Stimulated activated CD4-positive, alpha-beta T cell treated with anti-CD3 and anti-CD28 coated beads, Interleukin-1b, Interleukin-23, amount 100 ng/mL, for 1 hour (primary cell): Measurements from ENCODE around the gene CYP4F22.
"Not testable (repeated sequence)": the region's sequence is repeated elsewhere in the genome, so short reads cannot be mapped to it uniquely, and the experiment has no call there.

Source experiments
- DNase-seq, 2 donors: peaks; one replicate each; pipeline ENCODE4 v3.0.0-alpha.2; 2020; ENCODE audit warnings: low read depth in 2 of 2

The CYP4F22 gene

GRCh38 chr19:15570420-15570819, 62.1 kb downstream of the CYP4F22 start:
- no peak for DNase-seq

DNA sequence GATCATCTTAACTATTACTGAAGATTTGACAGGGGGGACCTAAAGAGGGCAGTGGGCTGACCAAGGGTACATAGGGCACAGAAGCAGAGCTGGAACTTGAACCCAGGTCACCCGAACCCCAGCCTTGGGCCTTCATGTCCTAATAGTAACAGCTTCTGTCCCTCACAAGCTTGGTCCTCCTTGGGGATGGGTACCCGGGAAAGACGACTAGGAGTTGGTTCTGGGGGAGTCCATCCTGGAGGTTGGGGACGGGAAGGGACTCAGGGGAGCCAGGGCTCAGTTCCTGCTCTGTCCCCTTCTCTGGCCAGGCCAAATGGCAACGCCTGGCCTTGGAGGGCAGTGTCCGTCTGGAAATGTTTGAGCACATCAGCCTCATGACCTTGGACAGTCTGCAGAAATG, 67.1 kb downstream of the CYP4F22 start:
- no peak for DNase-seq

DNA sequence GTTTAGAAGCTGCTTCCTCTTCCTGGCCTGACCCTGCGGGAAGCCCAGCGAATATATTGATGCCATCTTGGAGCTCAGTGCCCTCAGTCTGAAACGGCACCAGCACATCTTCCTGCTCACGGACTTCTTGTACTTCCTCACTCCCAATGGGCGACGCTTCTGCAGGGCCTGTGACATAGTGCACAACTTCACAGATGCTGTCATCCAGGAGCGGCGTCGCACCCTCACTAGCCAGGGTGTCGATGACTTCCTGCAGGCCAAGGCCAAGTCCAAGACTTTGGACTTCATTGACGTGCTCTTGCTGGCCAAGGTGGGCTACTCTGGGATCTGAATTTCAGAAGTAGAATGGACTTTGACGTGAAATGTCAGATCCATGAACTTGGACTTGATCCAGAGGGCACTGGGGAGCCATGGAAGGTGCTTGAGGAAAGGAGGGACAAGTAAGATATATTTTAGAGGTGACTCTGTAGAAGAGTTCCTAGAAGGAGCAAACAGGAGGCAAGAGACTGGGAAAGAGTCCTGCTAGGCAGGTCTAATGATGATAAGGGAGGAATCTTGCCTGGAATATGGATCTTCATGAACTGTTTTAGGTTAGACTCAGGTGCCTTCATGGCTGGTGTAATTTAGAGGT, 68.3 kb downstream of the CYP4F22 start:
- DNase-seq = no peak

GRCh38 chr19:15577184-15577771, 69.0 kb downstream of the CYP4F22 start:
- no peak for DNase-seq

DNA sequence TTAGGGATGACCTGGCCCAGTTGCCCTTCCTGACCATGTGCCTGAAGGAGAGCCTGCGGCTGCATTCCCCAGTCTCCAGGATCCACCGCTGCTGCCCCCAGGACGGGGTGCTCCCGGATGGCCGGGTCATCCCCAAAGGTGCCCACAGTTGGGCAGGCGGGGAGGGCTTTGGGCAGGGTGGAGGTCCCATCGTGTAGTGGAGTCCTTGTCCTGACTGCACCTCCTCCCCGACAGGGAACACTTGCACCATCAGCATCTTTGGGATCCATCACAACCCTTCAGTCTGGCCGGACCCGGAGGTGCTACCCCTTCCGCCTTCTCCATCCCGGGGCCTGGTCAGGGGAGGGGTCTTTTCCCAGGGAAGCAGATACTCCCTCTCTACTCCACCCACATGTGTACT, 75.0 kb downstream of the CYP4F22 start:
- DNase-seq = no peak

- no peak for DNase-seq
These were observed 75.8 kb downstream of the CYP4F22 start for GRCh38 chr19:15584095-15584494.

GRCh38 chr19:15584541-15585115, 76.3 kb downstream of the CYP4F22 start:
- peak; percentile 55 to 83 for DNase-seq

GRCh38 chr19:15587663-15588062, 79.3 kb downstream of the CYP4F22 start:
- DNase-seq = no peak

DNA sequence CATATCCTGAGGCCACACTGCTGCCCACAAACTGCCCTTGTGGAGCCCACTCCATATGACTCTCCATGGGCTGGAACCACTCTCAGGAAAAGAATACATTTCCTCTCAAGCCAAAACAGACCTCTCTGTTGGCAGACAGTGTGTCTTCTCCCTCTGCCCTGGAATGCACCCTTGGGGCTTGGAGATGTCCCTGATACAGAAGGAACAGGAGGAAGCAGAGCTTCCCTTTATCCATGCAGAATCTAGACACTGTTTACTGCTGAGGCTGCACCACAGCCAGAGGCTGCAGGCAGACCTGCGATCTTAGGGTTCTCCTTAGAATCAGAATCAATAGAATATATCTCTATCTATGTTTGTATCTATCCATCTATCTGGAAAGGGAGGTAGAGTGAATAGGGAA, 79.9 kb downstream of the CYP4F22 start:
- no peak for DNase-seq

- DNase-seq = no peak
These were observed 81.6 kb downstream of the CYP4F22 start for GRCh38 chr19:15589760-15590451.

GRCh38 chr19:15591796-15592195, 83.5 kb downstream of the CYP4F22 start:
- DNase-seq = no peak

DNA sequence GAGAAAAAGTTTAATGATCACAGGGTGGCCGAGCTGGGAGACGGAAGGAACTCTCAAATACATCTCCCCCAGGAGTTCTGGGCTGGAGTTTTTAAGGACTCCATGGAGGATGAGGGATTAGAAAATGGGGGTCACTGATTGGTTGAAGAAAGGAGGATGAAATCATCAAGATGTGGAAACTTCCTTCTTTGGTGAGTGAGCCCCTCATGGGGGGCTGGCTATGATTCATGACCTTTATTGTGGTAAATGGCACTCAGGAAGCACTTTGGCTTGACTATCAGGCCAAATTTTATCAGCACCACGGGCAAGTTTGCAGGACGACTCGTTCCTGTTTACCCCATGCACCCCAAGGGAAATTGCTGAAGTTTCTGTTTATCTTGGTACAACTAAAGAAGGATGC, 84.2 kb downstream of the CYP4F22 start:
- not testable (repeated sequence) for DNase-seq

GRCh38 chr19:15593766-15594165, 85.4 kb downstream of the CYP4F22 start:
- DNase-seq = not testable (repeated sequence)

- no peak for DNase-seq
These were observed 86.7 kb downstream of the CYP4F22 start for GRCh38 chr19:15595069-15595468.
